ENCODE data around the gene CMTM4.

- TF ChIP-seq CTCF (IDR thresholded peaks at IDR 0.05 in 2 of 3, conservative IDR thresholded peaks at IDR 0.05 in 1 of 3; ENCODE audit: borderline replicate concordance in 1 of 3, insufficient read depth in 1 of 3, low read depth in 2 of 3, low read length in 2 of 3) (no peak), JUND (IDR thresholded peaks at IDR 0.05) (no peak), ZNF274 (IDR thresholded peaks at IDR 0.05; ENCODE audit: low read depth, low read length) (no peak), POLR2AphosphoS5 (IDR thresholded peaks at IDR 0.05; ENCODE audit: low read depth, low read length) (no peak), ZBTB33 (IDR thresholded peaks at IDR 0.05; ENCODE audit: extremely low read depth, insufficient replicate concordance, low read length) (no peak), MAX (IDR thresholded peaks at IDR 0.05) (no peak), CEBPB (IDR thresholded peaks at IDR 0.05; ENCODE audit: low read depth) (no peak), POLR2A (IDR thresholded peaks at IDR 0.05; ENCODE audit: borderline replicate concordance, extremely low read depth, insufficient read depth, insufficient read length) (no peak), EGR1 (IDR thresholded peaks at IDR 0.05; ENCODE audit: low read depth) (no peak), EZH2 (IDR thresholded peaks at IDR 0.05) (no peak), ATF3 (IDR thresholded peaks at IDR 0.05) (no peak)
Measured at GRCh38 chr16:66617728-66618127, 78.8 kb downstream of the CMTM4 start.

Measured in HCT116 (cell line).